ENCODE measurements around the gene TDRKH. TPM values are rescaled to one million over a fixed set of nuclear protein-coding genes. Genes with fewer than 3 reads are reported as not detected.
"Not testable (repeated sequence)": the region's sequence is repeated elsewhere in the genome, so short reads cannot be mapped to it uniquely, and the experiment has no call there.

Gene TDRKH
- total and polyA plus RNA-seq, 2 donors (not counting 1 experiment from before 2014, with no cell fraction given) = 1.8 to 5.6 TPM

DNA sequence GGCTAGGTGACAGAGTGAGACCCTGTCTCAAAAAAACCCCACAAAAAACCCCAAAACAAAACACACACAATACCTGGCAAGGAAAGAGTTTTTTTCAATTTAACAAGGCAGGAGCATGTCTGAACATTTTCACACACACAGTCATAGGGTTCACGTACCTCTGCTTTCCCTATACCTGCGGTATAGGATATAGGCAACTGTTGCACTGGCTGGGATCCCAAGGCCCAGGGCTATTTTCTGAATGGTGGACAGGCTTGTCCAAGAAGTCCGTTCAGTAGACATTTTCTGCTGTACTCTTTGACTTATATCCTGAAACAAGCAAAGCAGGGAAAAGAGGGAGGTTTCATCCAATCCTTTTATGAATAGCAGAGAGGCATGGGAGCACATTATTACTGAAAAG lies 7.6 kb downstream of the TDRKH start:
- Histone ChIP-seq H2AFZ (ENCODE audit: low read length) (no peak overlapping the region), H3K4me3 (replicated peaks in 1 of 4; ENCODE audit: control extremely low read depth in 1 of 4, insufficient read depth in 1 of 4, low read depth in 3 of 4, low read length in 4 of 4) (no peak overlapping the region), H3K27ac (ENCODE audit: insufficient read depth, low read length) (no peak overlapping the region), H3K9me3 (ENCODE audit: control insufficient read depth, insufficient read depth, low read depth, low read length) (no peaks in the 10 kb centered on the region), H3K4me1 (ENCODE audit: control insufficient read depth, extremely low read depth, insufficient read depth, low read length) (no peaks in the 10 kb centered on the region), H4K20me1 (ENCODE audit: control insufficient read depth, extremely low read depth, insufficient read depth, low read length) (no peaks in the 10 kb centered on the region), H3K36me3 (ENCODE audit: control insufficient read depth, insufficient read depth, low read length) (no peaks in the 10 kb centered on the region), H3K27me3 (ENCODE audit: control insufficient read depth, insufficient read depth, low read length) (peaks cover 6% of the 10 kb centered on the region), H3K4me2 (ENCODE audit: extremely low read depth, insufficient read depth, low read length) (no peak overlapping the region), H3K9ac (ENCODE audit: insufficient read depth, low read length) (no peak overlapping the region), H3K79me2 (ENCODE audit: control insufficient read depth, insufficient read depth, low read length) (no peaks in the 10 kb centered on the region)
- no peak for DNase-seq (ENCODE audit: low read depth in 2 of 2)
- no peak for TF ChIP-seq EZH2 (IDR thresholded peaks at IDR 0.05; ENCODE audit: low read length, missing control alignments)
- TF ChIP-seq, protein P1, sequence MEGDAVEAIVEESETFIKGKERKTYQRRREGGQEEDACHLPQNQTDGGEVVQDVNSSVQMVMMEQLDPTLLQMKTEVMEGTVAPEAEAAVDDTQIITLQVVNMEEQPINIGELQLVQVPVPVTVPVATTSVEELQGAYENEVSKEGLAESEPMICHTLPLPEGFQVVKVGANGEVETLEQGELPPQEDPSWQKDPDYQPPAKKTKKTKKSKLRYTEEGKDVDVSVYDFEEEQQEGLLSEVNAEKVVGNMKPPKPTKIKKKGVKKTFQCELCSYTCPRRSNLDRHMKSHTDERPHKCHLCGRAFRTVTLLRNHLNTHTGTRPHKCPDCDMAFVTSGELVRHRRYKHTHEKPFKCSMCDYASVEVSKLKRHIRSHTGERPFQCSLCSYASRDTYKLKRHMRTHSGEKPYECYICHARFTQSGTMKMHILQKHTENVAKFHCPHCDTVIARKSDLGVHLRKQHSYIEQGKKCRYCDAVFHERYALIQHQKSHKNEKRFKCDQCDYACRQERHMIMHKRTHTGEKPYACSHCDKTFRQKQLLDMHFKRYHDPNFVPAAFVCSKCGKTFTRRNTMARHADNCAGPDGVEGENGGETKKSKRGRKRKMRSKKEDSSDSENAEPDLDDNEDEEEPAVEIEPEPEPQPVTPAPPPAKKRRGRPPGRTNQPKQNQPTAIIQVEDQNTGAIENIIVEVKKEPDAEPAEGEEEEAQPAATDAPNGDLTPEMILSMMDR (conservative IDR thresholded peaks at IDR 0.05 in 1 of 2, IDR thresholded peaks at IDR 0.05 in 1 of 2; ENCODE audit: low read depth in 1 of 2, low read length in 2 of 2) = no peak

DNA sequence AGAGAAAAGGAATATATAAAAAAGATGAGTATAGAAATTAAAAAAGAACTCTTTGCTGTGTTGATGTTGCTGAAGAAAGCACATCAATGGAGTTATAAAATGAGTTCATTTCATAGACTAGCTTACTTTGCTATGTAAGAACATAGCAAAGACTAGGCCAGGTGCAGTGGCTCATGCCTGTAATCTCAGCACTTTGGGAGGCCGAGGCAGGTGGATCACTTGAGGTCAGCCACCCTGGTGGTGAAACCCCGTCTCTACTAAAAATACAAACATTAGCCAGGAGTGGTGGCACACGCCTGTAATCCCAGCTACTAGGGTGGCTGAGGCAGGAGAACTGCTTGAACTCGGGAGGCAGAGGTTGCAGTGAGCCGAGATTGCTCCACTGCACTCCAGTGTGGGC lies 8.3 kb downstream of the TDRKH start:
- H3K9me3 ChIP-seq (ENCODE audit: control insufficient read depth, insufficient read depth, low read depth, low read length); H2AFZ ChIP-seq (ENCODE audit: low read length); H3K27ac ChIP-seq (ENCODE audit: insufficient read depth, low read length); H3K4me2 ChIP-seq (ENCODE audit: extremely low read depth, insufficient read depth, low read length); H3K4me1 ChIP-seq (ENCODE audit: control insufficient read depth, extremely low read depth, insufficient read depth, low read length); H3K4me3 ChIP-seq (replicated peaks in 1 of 4; ENCODE audit: control extremely low read depth in 1 of 4, insufficient read depth in 1 of 4, low read depth in 3 of 4, low read length in 4 of 4); H4K20me1 ChIP-seq (ENCODE audit: control insufficient read depth, extremely low read depth, insufficient read depth, low read length); DNase-seq (ENCODE audit: low read depth in 2 of 2); H3K79me2 ChIP-seq (ENCODE audit: control insufficient read depth, insufficient read depth, low read length); H3K36me3 ChIP-seq (ENCODE audit: control insufficient read depth, insufficient read depth, low read length); H3K27me3 ChIP-seq (ENCODE audit: control insufficient read depth, insufficient read depth, low read length); H3K9ac ChIP-seq (ENCODE audit: insufficient read depth, low read length): not testable (repeated sequence)

DNA sequence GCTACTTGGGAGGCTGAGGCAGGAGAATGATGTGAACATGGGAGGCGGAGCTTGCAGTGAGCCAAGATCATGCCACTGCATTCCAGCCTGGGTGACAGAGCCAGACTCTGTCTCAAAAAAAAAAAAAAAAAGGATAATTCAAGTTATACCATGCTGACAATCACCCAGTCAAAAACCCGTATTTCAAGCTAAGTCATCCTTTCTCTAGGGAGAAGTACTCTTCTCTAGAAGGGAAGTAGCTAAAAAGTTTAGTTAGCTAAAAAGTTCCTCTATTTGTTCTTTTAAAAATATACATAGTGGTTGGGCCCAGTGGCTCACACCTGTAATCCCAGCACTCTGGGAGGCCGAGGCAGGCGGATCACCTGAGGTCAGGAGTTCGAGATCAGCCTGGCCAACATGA lies 9.6 kb downstream of the TDRKH start:
- not testable (repeated sequence) for H3K4me3 ChIP-seq (replicated peaks in 1 of 4; ENCODE audit: control extremely low read depth in 1 of 4, insufficient read depth in 1 of 4, low read depth in 3 of 4, low read length in 4 of 4); H4K20me1 ChIP-seq (ENCODE audit: control insufficient read depth, extremely low read depth, insufficient read depth, low read length); DNase-seq (ENCODE audit: low read depth in 2 of 2); H3K4me2 ChIP-seq (ENCODE audit: extremely low read depth, insufficient read depth, low read length); H2AFZ ChIP-seq (ENCODE audit: low read length); H3K9me3 ChIP-seq (ENCODE audit: control insufficient read depth, insufficient read depth, low read depth, low read length); H3K79me2 ChIP-seq (ENCODE audit: control insufficient read depth, insufficient read depth, low read length); H3K9ac ChIP-seq (ENCODE audit: insufficient read depth, low read length); H3K4me1 ChIP-seq (ENCODE audit: control insufficient read depth, extremely low read depth, insufficient read depth, low read length); H3K27me3 ChIP-seq (ENCODE audit: control insufficient read depth, insufficient read depth, low read length); H3K27ac ChIP-seq (ENCODE audit: insufficient read depth, low read length); H3K36me3 ChIP-seq (ENCODE audit: control insufficient read depth, insufficient read depth, low read length)

DNA sequence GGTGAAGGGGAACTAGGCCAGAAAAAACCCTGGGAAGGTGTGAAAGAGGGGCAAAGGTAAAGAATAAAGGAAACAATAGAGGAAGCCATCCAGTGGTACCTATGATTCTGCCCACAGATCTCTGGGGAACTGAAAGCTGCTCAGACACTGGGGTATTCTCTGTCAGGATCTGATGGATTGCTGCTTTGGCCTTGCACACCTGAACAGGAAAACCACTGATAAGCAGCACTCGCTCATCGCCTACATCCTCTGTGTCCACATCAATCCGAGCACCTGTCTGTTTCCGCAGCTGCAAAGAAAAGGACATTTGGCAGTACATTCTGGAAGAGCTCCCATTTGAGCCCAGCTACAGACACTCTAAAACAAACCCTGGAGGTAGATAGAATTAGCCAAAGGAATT lies 10.4 kb downstream of the TDRKH start:
- no peak for TF ChIP-seq EZH2 (IDR thresholded peaks at IDR 0.05; ENCODE audit: low read length, missing control alignments)
- TF ChIP-seq, protein P1 (conservative IDR thresholded peaks at IDR 0.05 in 1 of 2, IDR thresholded peaks at IDR 0.05 in 1 of 2; ENCODE audit: low read depth in 1 of 2, low read length in 2 of 2) = no peak
- no peak overlapping the region for H3K4me2 ChIP-seq (ENCODE audit: extremely low read depth, insufficient read depth, low read length)
- no peaks in the 10 kb centered on the region for H3K9me3 ChIP-seq (ENCODE audit: control insufficient read depth, insufficient read depth, low read depth, low read length)
- H3K27me3 ChIP-seq (ENCODE audit: control insufficient read depth, insufficient read depth, low read length) = peaks cover 5% of the 10 kb centered on the region
- no peak overlapping the region for H3K9ac ChIP-seq (ENCODE audit: insufficient read depth, low read length)
- H3K4me3 ChIP-seq (replicated peaks in 1 of 4; ENCODE audit: control extremely low read depth in 1 of 4, insufficient read depth in 1 of 4, low read depth in 3 of 4, low read length in 4 of 4) = no peak overlapping the region
- DNase-seq (ENCODE audit: low read depth in 2 of 2) = no peak
- H3K4me1 ChIP-seq (ENCODE audit: control insufficient read depth, extremely low read depth, insufficient read depth, low read length) = no peaks in the 10 kb centered on the region
- H3K79me2 ChIP-seq (ENCODE audit: control insufficient read depth, insufficient read depth, low read length) = no peaks in the 10 kb centered on the region
- H3K27ac ChIP-seq (ENCODE audit: insufficient read depth, low read length) = no peak overlapping the region
- H2AFZ ChIP-seq (ENCODE audit: low read length) = no peak overlapping the region
- no peaks in the 10 kb centered on the region for H3K36me3 ChIP-seq (ENCODE audit: control insufficient read depth, insufficient read depth, low read length)
- no peaks in the 10 kb centered on the region for H4K20me1 ChIP-seq (ENCODE audit: control insufficient read depth, extremely low read depth, insufficient read depth, low read length)
